ENCODE measurements around the gene DOCK4. TPM values are rescaled to one million over a fixed set of nuclear protein-coding genes. Genes with fewer than 3 reads are reported as not detected.

DOCK4 gene
- total and polyA plus RNA-seq, 2 of the 8 experiments (the other 6 are each of a cell fraction or from before 2014, with no cell fraction given) = 5.1 to 23.6 TPM

DNA sequence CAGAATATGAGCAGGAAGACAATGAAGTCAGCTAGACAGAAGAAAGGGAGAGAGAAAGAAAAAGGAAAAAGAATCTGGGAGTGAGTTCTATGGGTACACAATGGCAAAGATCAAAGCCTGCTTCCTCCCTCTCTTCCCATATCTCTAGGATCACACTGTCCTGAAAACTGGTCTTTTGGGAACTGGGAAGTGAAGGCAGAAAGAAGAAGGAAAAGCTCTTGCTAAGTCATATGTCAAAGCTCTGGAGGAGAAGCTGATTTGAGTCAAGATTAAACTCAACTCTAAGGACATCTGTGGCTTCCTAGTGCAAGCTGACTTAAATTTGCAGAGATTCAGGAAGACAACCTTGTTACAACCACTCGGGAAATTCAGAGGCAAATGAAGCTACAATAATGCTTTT is 147.5 kb downstream of the DOCK4 start:
- CTCF ChIA-PET (ENCODE audit: partially characterized antibody) = interaction anchor here (1.0 kb wide), 2 partner anchors 19 to 108 kb away, joined by 3 to 4 read pairs; no protein-coding TSS in a partner anchor
- no peak overlapping the region for H4K5ac ChIP-seq (ENCODE audit: insufficient read length, low read depth, low read length)
- peaks cover 0 to 5% (median 2%) of the 10 kb centered on the region in 4 experiments; a peak in 4 of 7 replicates for H3K4me1 ChIP-seq (replicated peaks in 1 of 4; ENCODE audit: control insufficient read depth in 3 of 4, insufficient read depth in 4 of 4, low read length in 3 of 4)
- H3K18ac ChIP-seq (ENCODE audit: extremely low read depth, low read length) = no peak overlapping the region
- TF ChIP-seq SP2 (IDR thresholded peaks at IDR 0.05; ENCODE audit: low read length) = no peak
- no peak for TF ChIP-seq GABPA (IDR thresholded peaks at IDR 0.05; ENCODE audit: borderline replicate concordance, insufficient read depth, low read length)
- no peak for TF ChIP-seq KDM5A (IDR thresholded peaks at IDR 0.05; ENCODE audit: low read length)
- TF ChIP-seq, protein P1, sequence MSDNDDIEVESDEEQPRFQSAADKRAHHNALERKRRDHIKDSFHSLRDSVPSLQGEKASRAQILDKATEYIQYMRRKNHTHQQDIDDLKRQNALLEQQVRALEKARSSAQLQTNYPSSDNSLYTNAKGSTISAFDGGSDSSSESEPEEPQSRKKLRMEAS (IDR thresholded peaks at IDR 0.05) = no peak
- no peak for TF ChIP-seq KDM1A (IDR thresholded peaks at IDR 0.05; ENCODE audit: borderline replicate concordance, low read length)
- no peak overlapping the region for H2BK120ac ChIP-seq (replicated peaks; ENCODE audit: low read depth, low read length)
- POLR2A ChIA-PET (ENCODE audit: partially characterized antibody) = interaction anchor here (1.6 kb wide), 1 partner anchor 146 kb away, joined by 5 read pairs; no protein-coding TSS in a partner anchor
- no peak overlapping the region for H3K4me3 ChIP-seq (ENCODE audit: extremely low read depth in 1 of 4, insufficient read depth in 2 of 4, low read depth in 3 of 4, low read length in 4 of 4)
- no peak overlapping the region for H3K4ac ChIP-seq (replicated peaks; ENCODE audit: insufficient read length, low read depth, low read length)
- H2BK15ac ChIP-seq (ENCODE audit: low read length) = no peak overlapping the region
- no peak overlapping the region for H2BK12ac ChIP-seq (ENCODE audit: low read depth, low read length)
- H2BK20ac ChIP-seq (ENCODE audit: low read length) = no peak overlapping the region
- no peaks in the 10 kb centered on the region for H3K36me3 ChIP-seq (ENCODE audit: control insufficient read depth in 2 of 4, insufficient read depth in 4 of 4, low read length in 3 of 4)
- H4K20me1 ChIP-seq (replicated peaks in 1 of 2; ENCODE audit: control insufficient read depth in 1 of 2, insufficient read depth in 2 of 2, low read length in 2 of 2) = no peaks in the 10 kb centered on the region
- 92% methylated on average over 1 of the region's 1 CpG; no CpG with 5 or more reads in 1 of the 2 experiments for WGBS, 2 experiments (ENCODE audit: extremely low coverage in 1 of 2, insufficient coverage in 1 of 2, insufficient read length in 1 of 2, insufficient replicate concordance in 2 of 2, low coverage in 1 of 2, low lambda C conversion rate in 2 of 2, missing lambda C conversion rate in 1 of 2)
- no peak overlapping the region for H3K14ac ChIP-seq (ENCODE audit: insufficient read length)
- H4K8ac ChIP-seq (ENCODE audit: extremely low read depth, insufficient read depth, low read length) = no peak overlapping the region
- no peaks in the 10 kb centered on the region for H3K79me1 ChIP-seq (ENCODE audit: low read depth, low read length)
- H3K9ac ChIP-seq (replicated peaks in 1 of 4; ENCODE audit: extremely low read depth in 1 of 4, low read depth in 3 of 4, low read length in 3 of 4) = no peak overlapping the region
- H3K23ac ChIP-seq (ENCODE audit: insufficient read length) = no peak overlapping the region
- no peak overlapping the region for H3K27ac ChIP-seq (ENCODE audit: low read depth, low read length)
- H2BK5ac ChIP-seq (ENCODE audit: low read depth, low read length) = no peak overlapping the region
- H3K9me3 ChIP-seq (ENCODE audit: insufficient read depth in 2 of 2, low read depth in 1 of 2, low read length in 1 of 2) = no peaks in the 10 kb centered on the region
- H3K56ac ChIP-seq (replicated peaks; ENCODE audit: insufficient read length, low read depth, low read length) = no peak overlapping the region
- H4K91ac ChIP-seq (replicated peaks; ENCODE audit: insufficient read length, low read length) = no peak overlapping the region
- H2AFZ ChIP-seq (ENCODE audit: low read length) = no peak overlapping the region
- H2AK5ac ChIP-seq (ENCODE audit: low read depth, low read length) = no peak overlapping the region
- no peaks in the 10 kb centered on the region for H3K27me3 ChIP-seq (replicated peaks in 1 of 4; ENCODE audit: control insufficient read depth in 3 of 4, extremely low read depth in 1 of 4, insufficient read depth in 3 of 4, low read length in 3 of 4)
- no peak for FAIRE-seq
- no peak overlapping the region for H3K4me2 ChIP-seq (ENCODE audit: insufficient read depth in 1 of 2, low read depth in 2 of 2, low read length in 2 of 2)
- no peak for DNase-seq (ENCODE audit: low read depth in 1 of 2, low spot score in 2 of 2)
- H3K79me2 ChIP-seq (ENCODE audit: control insufficient read depth in 1 of 2, insufficient read depth in 2 of 2, low read length in 2 of 2) = peaks cover 0 to 9% of the 10 kb centered on the region in 2 experiments; a peak in 1 of 4 replicates
- H3K23me2 ChIP-seq (ENCODE audit: low read depth, low read length) = no peaks in the 10 kb centered on the region

Measured in H1 (cell line).